Measurements from ENCODE around the gene DCAF6. TPM values are rescaled to one million over a fixed set of nuclear protein-coding genes. Genes with fewer than 3 reads are reported as not detected.

DCAF6 gene
- total RNA-seq, 1 donor from 2014 or later, result 28.6 TPM

GRCh38 chr1:168057921-168058320, 121.4 kb downstream of the DCAF6 start:
- Histone ChIP-seq H3K79me2 (ENCODE audit: low read depth) (no peaks in the 10 kb centered on the region), H3K27ac (no peak overlapping the region), H4K20me1 (ENCODE audit: low read depth) (no peaks in the 10 kb centered on the region), H3K9me3 (ENCODE audit: low read depth) (no peaks in the 10 kb centered on the region), H3K4me2 (no peak overlapping the region), H3K9ac (no peak overlapping the region), H3K4me3 (no peak overlapping the region), H3K4me1 (no peaks in the 10 kb centered on the region), H3K27me3 (no peaks in the 10 kb centered on the region), H3K36me3 (peaks cover 3% of the 10 kb centered on the region), H2AFZ (replicated peaks) (no peak overlapping the region), H3F3A (ENCODE audit: low read depth) (no peaks in the 10 kb centered on the region)
- no peak for DNase-seq (ENCODE audit: low spot score)
- Mint-ChIP-seq H3K36me3 (peaks cover 2% of the 10 kb centered on the region), H3K9me3 (no peaks in the 10 kb centered on the region), H3K4me1 (no peaks in the 10 kb centered on the region), H3K27ac (no peak overlapping the region), H3K4me3 (no peak overlapping the region), H3K27me3 (ENCODE audit: insufficient read depth, low read depth) (no peaks in the 10 kb centered on the region)
- TF ChIP-seq CTCF (IDR thresholded peaks at IDR 0.05) (no peak), EZH2phosphoT487 (IDR thresholded peaks at IDR 0.05) (no peak), EZH2 (IDR thresholded peaks at IDR 0.05) (no peak)

- no peaks in the 10 kb centered on the region for H3K9me3 ChIP-seq (ENCODE audit: low read depth)
- no peak for TF ChIP-seq CTCF (IDR thresholded peaks at IDR 0.05)
- no peak for TF ChIP-seq EZH2phosphoT487 (IDR thresholded peaks at IDR 0.05)
- no peak for TF ChIP-seq EZH2 (IDR thresholded peaks at IDR 0.05)
- no peak overlapping the region for H3K27ac ChIP-seq
- H4K20me1 ChIP-seq (ENCODE audit: low read depth), result no peaks in the 10 kb centered on the region
- H3K27me3 ChIP-seq, result no peaks in the 10 kb centered on the region
- no peak overlapping the region for H2AFZ ChIP-seq (replicated peaks)
- H3K4me1 Mint-ChIP-seq, result no peaks in the 10 kb centered on the region
- H3K4me1 ChIP-seq, result no peaks in the 10 kb centered on the region
- peaks cover 4% of the 10 kb centered on the region for H3K36me3 Mint-ChIP-seq
- H3K79me2 ChIP-seq (ENCODE audit: low read depth), result no peaks in the 10 kb centered on the region
- no peaks in the 10 kb centered on the region for H3K9me3 Mint-ChIP-seq
- no peak for DNase-seq (ENCODE audit: low spot score)
- H3F3A ChIP-seq (ENCODE audit: low read depth), result no peaks in the 10 kb centered on the region
- H3K4me3 ChIP-seq, result no peak overlapping the region
- H3K27ac Mint-ChIP-seq, result no peak overlapping the region
- H3K4me3 Mint-ChIP-seq, result no peak overlapping the region
- no peak overlapping the region for H3K9ac ChIP-seq
- peaks cover 13% of the 10 kb centered on the region for H3K36me3 ChIP-seq
- no peak overlapping the region for H3K4me2 ChIP-seq
- no peaks in the 10 kb centered on the region for H3K27me3 Mint-ChIP-seq (ENCODE audit: insufficient read depth, low read depth)
Measured at GRCh38 chr1:168064216-168064615, 127.7 kb downstream of the DCAF6 start.

DNA sequence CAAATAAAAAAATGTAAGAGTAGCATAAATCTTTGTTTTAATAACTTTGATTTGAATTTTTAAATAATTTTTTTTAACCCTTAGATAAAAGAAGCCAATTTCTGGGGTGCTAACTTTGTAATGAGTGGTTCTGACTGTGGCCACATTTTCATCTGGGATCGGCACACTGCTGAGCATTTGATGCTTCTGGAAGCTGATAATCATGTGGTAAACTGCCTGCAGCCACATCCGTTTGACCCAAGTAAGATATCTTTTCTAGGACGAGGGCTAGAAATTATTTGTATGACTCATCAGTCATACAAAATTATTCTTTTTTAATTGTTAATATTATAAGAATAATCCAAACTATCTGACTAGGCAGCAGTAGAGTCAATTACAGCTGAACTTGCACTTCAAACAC, 129.0 kb downstream of the DCAF6 start:
- H3F3A ChIP-seq (ENCODE audit: low read depth), result no peaks in the 10 kb centered on the region
- no peaks in the 10 kb centered on the region for H3K4me1 Mint-ChIP-seq
- H3K4me2 ChIP-seq, result no peak overlapping the region
- H3K4me1 ChIP-seq, result no peaks in the 10 kb centered on the region
- no peak overlapping the region for H3K27ac Mint-ChIP-seq
- DNase-seq (ENCODE audit: low spot score), result no peak
- peaks cover 2% of the 10 kb centered on the region for H3K36me3 Mint-ChIP-seq
- H3K36me3 ChIP-seq, result peaks cover 15% of the 10 kb centered on the region
- H3K9me3 Mint-ChIP-seq, result no peaks in the 10 kb centered on the region
- H3K27me3 ChIP-seq, result no peaks in the 10 kb centered on the region
- H3K9ac ChIP-seq, result no peak overlapping the region
- no peaks in the 10 kb centered on the region for H3K27me3 Mint-ChIP-seq (ENCODE audit: insufficient read depth, low read depth)
- no peaks in the 10 kb centered on the region for H3K9me3 ChIP-seq (ENCODE audit: low read depth)
- H3K79me2 ChIP-seq (ENCODE audit: low read depth), result no peaks in the 10 kb centered on the region
- H2AFZ ChIP-seq (replicated peaks), result no peak overlapping the region
- no peak overlapping the region for H3K4me3 Mint-ChIP-seq
- no peak overlapping the region for H3K27ac ChIP-seq
- H4K20me1 ChIP-seq (ENCODE audit: low read depth), result no peaks in the 10 kb centered on the region
- no peak overlapping the region for H3K4me3 ChIP-seq
- TF ChIP-seq CTCF (IDR thresholded peaks at IDR 0.05) (no peak), EZH2 (IDR thresholded peaks at IDR 0.05) (no peak), EZH2phosphoT487 (IDR thresholded peaks at IDR 0.05) (no peak)
